H9 (cell line): ENCODE measurements around the gene APP. TPM values are rescaled to one million over a fixed set of nuclear protein-coding genes. Genes with fewer than 3 reads are reported as not detected.

Source experiments
- DNase-seq: peaks from one replicate; pipeline ENCODE4 v3.0.0-alpha.2; 2017
- H2AFZ ChIP-seq: one replicate; pipeline ENCODE4 v1.6.1; 2013; ENCODE audit warnings: mild to moderate bottlenecking, low read length, control low read depth, moderate library complexity
- H2AK5ac ChIP-seq: 2 replicates; pipeline ENCODE4 v1.6.1; 2013; ENCODE audit warnings: low read length, control low read depth, mixed read lengths; ENCODE audit not compliant: insufficient read length
- H2BK120ac ChIP-seq: one replicate; pipeline ENCODE4 v1.6.1; 2013; ENCODE audit warnings: low read depth, mild to moderate bottlenecking, low read length, control low read depth, inconsistent platforms; ENCODE audit not compliant: poor library complexity, severe bottlenecking
- H2BK12ac ChIP-seq: 2 replicates; pipeline ENCODE4 v1.6.1; 2013; ENCODE audit warnings: low read length, control low read depth, mixed read lengths, low read depth; ENCODE audit not compliant: insufficient read length
- H2BK15ac ChIP-seq: 2 replicates; pipeline ENCODE4 v1.6.1; 2013; ENCODE audit warnings: low read depth, low read length, control low read depth
- H2BK20ac ChIP-seq: one replicate; pipeline ENCODE4 v1.6.1; 2013; ENCODE audit warnings: low read depth, mild to moderate bottlenecking, low read length, control low read depth, inconsistent platforms; ENCODE audit not compliant: poor library complexity, severe bottlenecking
- H2BK5ac ChIP-seq: 2 replicates; pipeline ENCODE4 v1.6.1; 2013; ENCODE audit warnings: low read length, control low read depth, mixed read lengths; ENCODE audit not compliant: insufficient read length
- H3K14ac ChIP-seq: 2 replicates; pipeline ENCODE4 v1.6.1; 2013; ENCODE audit warnings: low read length, control low read depth; ENCODE audit not compliant: insufficient read depth
- H3K18ac ChIP-seq: 2 replicates; pipeline ENCODE4 v1.6.1; 2013; ENCODE audit warnings: low read depth, mild to moderate bottlenecking, mixed read lengths, low read length, control low read depth; ENCODE audit not compliant: insufficient read length
- H3K23ac ChIP-seq: 2 replicates; pipeline ENCODE4 v1.6.1; 2013; ENCODE audit warnings: low read length, control low read depth, mixed read lengths, low read depth; ENCODE audit not compliant: insufficient read length
- H3K23me2 ChIP-seq: 2 replicates; pipeline ENCODE4 v1.6.1; 2013; ENCODE audit warnings: low read depth, mild to moderate bottlenecking, mixed read lengths, low read length, control low read depth; ENCODE audit not compliant: insufficient read length, poor library complexity, severe bottlenecking
- H3K27ac ChIP-seq: 2 replicates; pipeline ENCODE4 v1.5.1; 2013; ENCODE audit warnings: low read length, control low read depth, mixed read lengths, low read depth; ENCODE audit not compliant: insufficient read length
- H3K27me3 ChIP-seq: 2 replicates; pipeline ENCODE4 v1.6.1; 2013; ENCODE audit warnings: low read length, control low read depth, inconsistent platforms; ENCODE audit not compliant: insufficient read depth
- H3K4ac ChIP-seq: 2 replicates; pipeline ENCODE4 v1.6.1; 2013; ENCODE audit warnings: low read depth, mild to moderate bottlenecking, control low read depth, inconsistent platforms, low read length, moderate library complexity
- H3K4me1 ChIP-seq: 2 replicates; pipeline ENCODE4 v1.6.1; 2013; ENCODE audit warnings: low read length, control low read depth, inconsistent platforms; ENCODE audit not compliant: insufficient read depth
- H3K4me2 ChIP-seq: 2 replicates; pipeline ENCODE4 v1.6.1; 2013; ENCODE audit warnings: low read length, control low read depth, mixed read lengths; ENCODE audit not compliant: insufficient read length, insufficient read depth
- H3K56ac ChIP-seq: 2 replicates; pipeline ENCODE4 v1.6.1; 2013; ENCODE audit warnings: low read depth, mild to moderate bottlenecking, mixed read lengths, low read length, control low read depth; ENCODE audit not compliant: insufficient read length
- H3K79me1 ChIP-seq: 2 replicates; pipeline ENCODE4 v1.6.1; 2013; ENCODE audit warnings: low read depth, mild to moderate bottlenecking, moderate library complexity, low read length, control low read depth, inconsistent platforms; ENCODE audit not compliant: insufficient read depth, poor library complexity, severe bottlenecking
- H3K79me2 ChIP-seq: 2 replicates; pipeline ENCODE4 v1.6.1; 2013; ENCODE audit warnings: low read length, control low read depth, inconsistent platforms; ENCODE audit not compliant: insufficient read depth
- H3K9ac ChIP-seq: 2 replicates; pipeline ENCODE4 v1.6.1; 2013; ENCODE audit warnings: low read length, control low read depth, mixed read lengths; ENCODE audit not compliant: insufficient read length; ENCODE audit errors: extremely low read depth
- H3K9me3 ChIP-seq: one replicate; pipeline ENCODE4 v1.6.1; 2013; ENCODE audit warnings: low read depth, low read length, inconsistent platforms; ENCODE audit not compliant: control insufficient read depth
- H3T11ph ChIP-seq: one replicate; pipeline ENCODE4 v1.6.1; 2013; ENCODE audit warnings: mild to moderate bottlenecking, low read length, control low read depth, inconsistent platforms
- H4K20me1 ChIP-seq: one replicate; pipeline ENCODE4 v1.6.1; 2013; ENCODE audit not compliant: control insufficient read depth, insufficient read length, insufficient read depth
- H4K5ac ChIP-seq: 2 replicates; pipeline ENCODE4 v1.6.1; 2013; ENCODE audit warnings: low read depth, mild to moderate bottlenecking, mixed read lengths, low read length, control low read depth; ENCODE audit not compliant: insufficient read length
- H4K8ac ChIP-seq: replicated peaks from 2 replicates; pipeline ENCODE4 v1.6.1; 2013; ENCODE audit warnings: low read length, control low read depth, mixed read lengths, low read depth; ENCODE audit not compliant: insufficient read length
- H4K91ac ChIP-seq: 2 replicates; pipeline ENCODE4 v1.6.1; 2013; ENCODE audit warnings: low read depth, mild to moderate bottlenecking, moderate library complexity, mixed read lengths, low read length, control low read depth; ENCODE audit not compliant: insufficient read length
- H3K27ac Mint-ChIP-seq, 3 experiments: 2 replicates in 2 of 3; 3 replicates in 1 of 3; pipeline ENCODE4 v1.8.0; 2020 to 2021; ENCODE audit warnings: mixed read lengths in 3 of 3, mild to moderate bottlenecking in 1 of 3, moderate library complexity in 1 of 3
- H3K27me3 Mint-ChIP-seq: 2 replicates; pipeline ENCODE4 v1.8.0; 2021; ENCODE audit warnings: low read depth, mild to moderate bottlenecking, moderate library complexity, mixed read lengths
- H3K36me3 Mint-ChIP-seq, 3 experiments: 2 replicates in 2 of 3; 3 replicates in 1 of 3; pipeline ENCODE4 v1.8.0; 2020 to 2021; ENCODE audit warnings: low read depth in 3 of 3, mixed read lengths in 3 of 3; ENCODE audit not compliant: insufficient read depth in 1 of 3
- H3K4me1 Mint-ChIP-seq, 2 experiments: 2 replicates each; pipeline ENCODE4 v1.8.0; 2020; ENCODE audit warnings: mixed read lengths in 2 of 2
- H3K4me3 Mint-ChIP-seq, 2 experiments: 2 replicates in 1 of 2; 3 replicates in 1 of 2; pipeline ENCODE4 v1.8.0; 2020 to 2021; ENCODE audit warnings: mild to moderate bottlenecking in 2 of 2, mixed read lengths in 2 of 2, moderate library complexity in 1 of 2
- H3K9me3 Mint-ChIP-seq, 2 experiments: 2 replicates in 1 of 2; 3 replicates in 1 of 2; pipeline ENCODE4 v1.8.0; 2020; ENCODE audit warnings: mild to moderate bottlenecking in 2 of 2, mixed read lengths in 2 of 2, moderate library complexity in 1 of 2
- CTCF ChIP-seq: fragments of 200-600 bp; sonication (generic); conservative IDR thresholded peaks from 3 replicates; pipeline ENCODE4 v1.8.0; 2021; ENCODE audit warnings: antibody characterized with exemption, mild to moderate bottlenecking
- WGBS: extraction: QIAGEN DNeasy Blood & Tissue Kit; methylation state at CpG from one replicate; pipeline ENCODE4 v1.1.7; 2013; ENCODE audit warnings: missing lambda C conversion rate, low lambda C conversion rate, mixed read lengths; ENCODE audit not compliant: insufficient read length; ENCODE audit errors: extremely low coverage; 5-methylcytosine and 5-hydroxymethylcytosine counted together
- total RNA-seq: library from RNA; stranded (reverse); gene quantifications from 2 replicates; pipeline ENCODE4 v1.2.1, GENCODE V29; 2021

Gene APP
- total RNA-seq, 1 experiment from 2014 or later = 380 TPM

DNA sequence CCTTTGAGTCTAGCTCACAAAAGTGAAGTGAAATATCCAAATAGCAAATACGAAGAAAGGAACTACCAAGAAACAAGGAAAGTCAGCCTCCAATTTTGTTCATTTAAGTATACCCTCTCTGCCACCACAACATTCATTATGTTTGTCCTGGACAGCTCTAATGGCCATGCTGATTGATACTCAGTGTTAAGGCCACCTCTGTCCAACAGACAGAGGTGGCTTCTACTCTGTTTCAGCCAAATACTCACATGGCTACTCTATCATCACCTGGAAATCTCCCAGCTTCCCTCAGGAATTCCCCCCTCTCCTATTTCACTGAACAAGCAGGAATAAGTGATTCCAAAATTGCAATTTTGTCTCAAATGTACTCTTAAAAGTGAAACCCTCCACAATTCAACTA lies 10.7 kb downstream of the APP start:
- H3K23me2 ChIP-seq = no peaks in the 10 kb centered on the region
- WGBS = no CpG with 5 or more reads among the region's 1 CpG
- H3K4ac ChIP-seq = no peak overlapping the region
- no peak overlapping the region for H3K23ac ChIP-seq
- H4K20me1 ChIP-seq = no peaks in the 10 kb centered on the region
- no peak overlapping the region for H2BK5ac ChIP-seq
- no peak overlapping the region for H4K5ac ChIP-seq
- H4K8ac ChIP-seq = no peak overlapping the region
- H2AFZ ChIP-seq = no peak overlapping the region
- no peak overlapping the region for H2BK20ac ChIP-seq
- H3K56ac ChIP-seq = no peak overlapping the region
- Mint-ChIP-seq H3K4me3 (no peak overlapping the region), H3K27ac (peak overlapping the region; percentile 11 to 74 (median 24); a peak in 5 of 7 replicates), H3K9me3 (no peaks in the 10 kb centered on the region), H3K27me3 (no peaks in the 10 kb centered on the region), H3K4me1 (peaks cover 35 to 39% of the 10 kb centered on the region in 2 experiments), H3K36me3 (peaks cover 3 to 14% (median 7%) of the 10 kb centered on the region in 3 experiments; a peak in 6 of 7 replicates)
- peaks cover 61% of the 10 kb centered on the region for H3K79me2 ChIP-seq
- no peaks in the 10 kb centered on the region for H3K27me3 ChIP-seq
- H2BK12ac ChIP-seq = no peak overlapping the region
- no peak for TF ChIP-seq CTCF
- no peak overlapping the region for H2BK120ac ChIP-seq
- no peak overlapping the region for H2AK5ac ChIP-seq
- H3K14ac ChIP-seq = no peak overlapping the region
- no peak overlapping the region for H3T11ph ChIP-seq
- H3K18ac ChIP-seq = no peak overlapping the region
- no peak overlapping the region for H3K4me2 ChIP-seq
- peaks cover 5% of the 10 kb centered on the region; the same call in 1 of the 2 replicates for H3K4me1 ChIP-seq
- no peak overlapping the region for H4K91ac ChIP-seq
- H3K79me1 ChIP-seq = peaks cover 2% of the 10 kb centered on the region
- no peak overlapping the region for H3K27ac ChIP-seq
- no peak overlapping the region for H3K9ac ChIP-seq
- no peak overlapping the region for H2BK15ac ChIP-seq
- no peaks in the 10 kb centered on the region for H3K9me3 ChIP-seq
- DNase-seq = no peak
